GM13976 (cell line): ENCODE results near the gene RPS21.
A peak's percentile ranks its signal among the peaks of the same experiment; 100 is the strongest.

Experiments
- DNase-seq: peaks from one replicate; pipeline ENCODE4 v3.0.0; 2012; ENCODE audit warnings: low spot score
- in situ Hi-C: fragments of 300-500 bp; cut with MboI; formaldehyde crosslinking; loops from one replicate; pipeline ENCODE4 v1.12.0; 2022; ENCODE audit warnings: low sequenced_read_pairs, mixed read lengths, inconsistent platforms; ENCODE audit not compliant: unreplicated experiment
- TF ChIP-seq, protein P1 (sequence below): IDR thresholded peaks from 2 replicates; pipeline ENCODE4 v1.5.1; 2012; ENCODE audit warnings: borderline replicate concordance, mild to moderate bottlenecking; ENCODE audit not compliant: insufficient read depth; ENCODE audit errors: extremely low read depth, missing control alignments, control extremely low read depth

Gene RPS21

DNA sequence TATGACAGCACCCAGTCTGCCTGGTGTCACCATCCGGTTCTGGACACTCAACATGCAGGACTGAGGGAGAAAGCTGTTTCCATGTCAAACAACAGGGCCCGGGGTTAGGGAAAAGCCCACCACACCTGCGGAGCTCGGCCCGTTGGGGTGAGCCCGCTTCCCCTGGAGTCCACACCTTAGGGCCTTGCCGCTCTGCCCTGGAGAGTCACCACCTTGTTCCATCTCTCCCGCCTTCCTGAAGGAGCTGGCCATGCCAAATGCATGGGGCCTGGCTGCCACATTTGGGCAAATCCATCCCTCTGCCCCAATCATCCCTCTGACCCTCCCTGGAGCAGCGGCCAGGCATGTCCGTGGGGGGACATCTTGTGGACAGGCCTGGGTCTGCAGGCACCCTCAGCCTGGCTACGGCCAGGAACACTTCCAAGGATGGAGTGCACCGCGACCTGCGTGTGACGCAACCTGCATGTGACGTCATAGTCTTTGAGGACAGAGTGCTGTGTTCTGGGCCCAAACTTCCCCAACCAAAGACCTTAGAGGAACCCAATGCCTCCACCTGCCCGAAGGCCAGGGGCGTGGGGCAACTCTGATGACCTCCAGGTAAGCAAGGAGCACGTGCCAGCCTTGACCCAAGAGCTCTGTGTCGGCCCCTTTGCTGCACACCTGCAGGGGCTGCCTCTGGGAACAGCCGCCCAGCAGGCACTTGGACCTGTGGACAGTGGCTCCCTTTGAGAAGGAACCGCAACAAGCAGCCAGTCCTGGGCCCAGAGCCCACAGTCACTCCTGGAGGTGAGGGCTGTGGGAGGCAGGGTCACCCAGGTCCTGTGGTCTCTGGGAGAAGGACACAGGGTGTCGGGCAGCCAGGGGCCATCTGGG is 18.4 kb downstream of the RPS21 start:
- in situ Hi-C loops, result no loop called here
- TF ChIP-seq, protein P1, sequence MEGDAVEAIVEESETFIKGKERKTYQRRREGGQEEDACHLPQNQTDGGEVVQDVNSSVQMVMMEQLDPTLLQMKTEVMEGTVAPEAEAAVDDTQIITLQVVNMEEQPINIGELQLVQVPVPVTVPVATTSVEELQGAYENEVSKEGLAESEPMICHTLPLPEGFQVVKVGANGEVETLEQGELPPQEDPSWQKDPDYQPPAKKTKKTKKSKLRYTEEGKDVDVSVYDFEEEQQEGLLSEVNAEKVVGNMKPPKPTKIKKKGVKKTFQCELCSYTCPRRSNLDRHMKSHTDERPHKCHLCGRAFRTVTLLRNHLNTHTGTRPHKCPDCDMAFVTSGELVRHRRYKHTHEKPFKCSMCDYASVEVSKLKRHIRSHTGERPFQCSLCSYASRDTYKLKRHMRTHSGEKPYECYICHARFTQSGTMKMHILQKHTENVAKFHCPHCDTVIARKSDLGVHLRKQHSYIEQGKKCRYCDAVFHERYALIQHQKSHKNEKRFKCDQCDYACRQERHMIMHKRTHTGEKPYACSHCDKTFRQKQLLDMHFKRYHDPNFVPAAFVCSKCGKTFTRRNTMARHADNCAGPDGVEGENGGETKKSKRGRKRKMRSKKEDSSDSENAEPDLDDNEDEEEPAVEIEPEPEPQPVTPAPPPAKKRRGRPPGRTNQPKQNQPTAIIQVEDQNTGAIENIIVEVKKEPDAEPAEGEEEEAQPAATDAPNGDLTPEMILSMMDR, result peak; percentile 17
- no peak for DNase-seq

DNA sequence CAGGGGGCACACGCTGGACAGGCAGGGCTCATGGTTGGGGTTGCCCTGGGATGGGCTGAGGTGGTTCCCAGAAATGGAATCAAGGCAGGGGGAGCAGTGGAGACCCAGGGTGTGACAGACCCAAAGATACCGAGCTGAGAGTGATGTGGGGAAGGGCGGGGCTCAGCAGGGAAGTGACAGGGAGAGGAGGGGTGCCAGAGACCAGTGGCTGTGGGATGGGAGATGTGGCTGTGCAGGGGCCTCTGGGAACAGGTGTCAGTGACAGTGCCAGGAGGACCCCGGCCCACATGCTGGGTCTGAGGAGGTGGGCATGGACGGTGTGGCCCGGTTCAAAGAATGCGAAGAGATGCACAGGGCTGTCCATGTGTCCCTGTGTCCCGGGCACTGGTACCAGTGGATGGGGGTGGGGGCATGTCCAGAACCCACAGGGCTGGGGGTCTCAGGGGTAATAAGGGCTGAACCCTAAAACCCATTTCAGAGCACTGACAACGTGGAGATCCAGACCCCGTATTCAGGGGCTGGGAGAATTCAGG is 19.1 kb downstream of the RPS21 start:
- TF ChIP-seq, protein P1, result no peak
- in situ Hi-C loops, result no loop called here
- DNase-seq, result no peak

DNA sequence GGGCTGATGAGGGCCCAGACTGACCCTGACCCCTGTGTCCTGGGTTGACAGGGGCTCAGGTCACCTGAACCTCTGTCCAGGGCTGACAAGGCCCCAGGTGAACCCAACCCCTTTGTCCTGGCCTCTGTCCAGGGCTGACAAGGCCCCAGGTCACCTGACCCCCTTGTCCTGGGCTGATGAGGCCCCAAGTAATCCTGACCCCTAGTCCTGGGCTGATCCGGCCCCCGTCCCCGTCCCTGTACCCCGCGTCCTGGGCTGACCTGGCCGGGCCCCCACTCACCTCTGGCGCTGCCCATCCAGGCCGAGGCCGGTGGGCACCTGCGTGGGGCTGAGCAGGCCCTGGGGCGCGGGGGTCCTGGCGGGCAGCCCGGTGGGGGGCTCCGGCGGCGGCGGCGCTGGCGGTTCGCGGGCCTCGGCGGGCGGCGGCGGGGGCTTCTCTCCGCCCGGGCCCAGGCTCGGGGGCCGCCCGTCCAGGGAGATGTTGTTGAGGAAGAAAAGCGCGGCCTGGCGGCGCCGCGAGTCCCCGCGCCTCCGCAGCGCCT is 19.8 kb downstream of the RPS21 start:
- TF ChIP-seq, protein P1, result no peak
- in situ Hi-C loops, result no loop called here
- DNase-seq, result no peak

DNA sequence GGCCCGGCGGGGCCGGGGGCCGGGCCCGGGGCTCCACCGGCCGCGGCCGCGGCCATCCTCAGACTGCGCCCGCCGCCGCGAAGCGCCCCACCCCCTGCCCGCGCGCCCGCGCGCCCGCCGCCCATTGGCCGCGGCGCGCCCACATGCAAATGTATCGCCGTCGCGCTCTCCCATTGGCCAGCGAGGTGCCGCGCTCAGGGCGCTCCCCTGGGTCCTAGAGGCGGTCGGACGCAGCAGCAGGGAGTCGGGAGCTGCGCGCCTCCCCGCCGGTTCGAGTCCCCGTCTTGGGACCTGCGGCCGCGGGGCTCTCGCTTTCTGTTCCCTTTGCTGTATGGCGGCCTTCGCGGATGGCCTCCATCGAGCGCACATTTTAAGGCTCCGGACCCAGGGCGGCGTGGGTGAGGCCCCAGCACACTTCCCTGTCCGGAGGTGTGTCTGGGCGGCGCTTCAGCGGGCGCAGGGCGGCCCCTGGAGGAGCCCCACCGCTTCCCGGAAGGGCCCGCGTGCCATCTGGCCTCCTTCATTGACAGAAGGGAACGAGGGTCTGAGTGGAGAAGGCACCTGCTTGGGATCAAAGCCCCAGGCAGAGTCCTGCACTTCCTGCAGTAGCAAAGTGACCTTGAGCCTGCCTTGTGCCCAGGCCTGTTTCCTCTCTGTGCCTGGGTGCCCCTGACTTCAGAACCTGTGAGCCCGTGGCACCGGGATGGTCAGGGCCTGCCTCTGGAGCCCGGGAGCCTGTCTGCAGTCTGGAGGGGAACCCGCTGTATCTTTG is 20.5 kb downstream of the RPS21 start, which contains the start of gene CABLES2:
Gene CABLES2, minus strand, starts transcription at position 65 of the 772 bp plus-strand sequence. Its CDS starts 9 bp downstream, at position 56.
- in situ Hi-C loops, result no loop called here
- TF ChIP-seq, protein P1, result peak; percentile 8
- peak; percentile 98 for DNase-seq

DNA sequence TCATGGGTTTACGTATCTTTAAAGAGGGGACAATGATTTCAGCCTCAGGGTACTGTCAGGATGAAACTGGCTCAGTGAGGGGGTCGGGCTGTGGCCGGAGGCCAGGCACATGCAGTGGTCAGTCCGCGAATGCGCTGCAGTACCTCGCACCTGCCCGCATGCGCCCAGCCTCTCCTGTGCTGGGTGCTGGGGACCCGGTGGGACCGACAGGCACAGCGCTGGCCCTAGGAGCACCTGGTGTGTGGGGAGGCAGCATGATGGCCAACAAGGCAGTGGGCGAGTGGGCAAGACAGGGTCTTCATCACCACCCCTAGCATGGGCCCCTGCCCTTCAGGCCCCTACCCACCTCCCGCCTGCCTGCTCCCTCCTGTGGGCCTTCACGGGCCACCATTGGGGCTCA is 21.2 kb downstream of the RPS21 start:
- TF ChIP-seq, protein P1, result no peak
- no peak for DNase-seq
- in situ Hi-C loops, result no loop called here

DNA sequence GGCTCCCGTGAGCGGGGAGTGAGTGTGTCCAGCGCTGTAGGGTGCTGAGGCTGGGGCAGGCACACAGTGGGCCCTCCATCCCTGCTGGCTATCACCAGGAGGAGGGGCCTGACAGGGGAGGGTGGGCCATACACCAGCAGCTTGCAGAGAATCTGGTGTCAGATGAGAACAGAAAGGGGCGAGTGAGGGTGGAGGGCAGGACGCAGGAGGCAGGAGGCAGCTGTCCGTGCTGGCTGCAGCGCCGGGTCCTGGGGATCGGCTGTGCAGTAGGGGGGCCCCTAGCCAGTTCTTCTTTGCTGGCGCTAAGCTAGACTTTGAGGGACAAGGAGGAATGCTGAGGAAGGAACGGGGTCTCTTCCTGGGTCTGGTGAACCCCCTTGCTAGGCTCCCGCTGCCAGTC is 21.7 kb downstream of the RPS21 start:
- in situ Hi-C loops, result no loop called here

More for the DNA sequence above, 21.7 kb downstream of the RPS21 start:
- TF ChIP-seq, protein P1, result no peak
- no peak for DNase-seq
